Measurements from ENCODE around the gene ETV1.
"Not testable (repeated sequence)": the region's sequence is repeated elsewhere in the genome, so short reads cannot be mapped to it uniquely, and the experiment has no call there.

ETV1 gene

GRCh38 chr7:13933091-13933490 is 56.4 kb downstream of the ETV1 start:
- no peak overlapping the region for H3K27ac ChIP-seq
- TF ChIP-seq CTCF (conservative IDR thresholded peaks at IDR 0.05), result no peak
- TF ChIP-seq ZFX (IDR thresholded peaks at IDR 0.05), result no peak

GRCh38 chr7:13932131-13932530 is 57.3 kb downstream of the ETV1 start:
- no peak for TF ChIP-seq ZFX (IDR thresholded peaks at IDR 0.05)
- TF ChIP-seq CTCF (conservative IDR thresholded peaks at IDR 0.05), result no peak
- H3K27ac ChIP-seq, result no peak overlapping the region

DNA sequence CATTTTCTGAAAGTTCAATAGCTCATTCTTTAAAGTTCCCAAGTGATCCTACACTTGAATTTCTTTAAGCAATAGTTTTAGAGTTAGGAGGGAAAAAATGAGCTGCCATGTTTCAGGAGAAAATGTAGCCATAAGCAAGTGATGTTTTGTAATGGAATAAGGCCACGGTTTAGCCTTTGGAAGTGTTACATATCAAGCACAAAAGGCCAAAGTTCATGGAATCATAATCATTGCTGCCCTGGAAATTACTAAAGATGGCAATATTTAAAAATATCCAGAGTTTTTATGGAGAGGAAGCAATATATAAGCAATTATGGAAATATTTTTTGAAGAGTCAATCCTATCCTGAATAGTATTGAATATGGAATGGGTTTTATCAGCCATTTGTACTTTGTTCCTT is 68.4 kb downstream of the ETV1 start:
- H3K27ac ChIP-seq, result no peak overlapping the region

GRCh38 chr7:13920053-13920697 is 69.3 kb downstream of the ETV1 start:
- TF ChIP-seq ZFX (IDR thresholded peaks at IDR 0.05), result no peak
- H3K27ac ChIP-seq, result no peak overlapping the region

More for the DNA sequence above, 68.4 kb downstream of the ETV1 start:
- TF ChIP-seq CTCF (conservative IDR thresholded peaks at IDR 0.05), result no peak
- TF ChIP-seq ZFX (IDR thresholded peaks at IDR 0.05), result no peak

GRCh38 chr7:13918333-13918732 is 71.1 kb downstream of the ETV1 start:
- H3K27ac ChIP-seq, result not testable (repeated sequence)

- not testable (repeated sequence) for H3K27ac ChIP-seq
Measured at GRCh38 chr7:13917103-13917502, 72.4 kb downstream of the ETV1 start.

DNA sequence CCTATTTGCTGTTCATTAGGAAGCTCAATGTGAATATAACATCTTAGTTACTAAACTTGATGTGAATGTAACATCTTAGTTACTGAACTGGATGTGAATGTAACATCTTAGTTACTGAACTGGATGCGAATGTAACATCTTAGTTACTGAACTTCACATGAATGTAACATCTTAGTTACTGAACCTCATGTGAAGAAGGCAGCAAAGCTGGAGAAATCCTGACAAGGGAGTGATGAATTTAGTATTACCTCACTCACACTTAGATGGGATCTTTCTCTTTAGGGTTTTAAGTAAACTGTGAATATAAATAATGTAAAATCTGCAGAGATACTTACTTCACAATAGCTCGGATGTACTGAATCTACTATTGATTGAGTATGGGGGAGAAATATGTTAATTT is 73.6 kb downstream of the ETV1 start:
- no peak for TF ChIP-seq CTCF (conservative IDR thresholded peaks at IDR 0.05)
- TF ChIP-seq ZFX (IDR thresholded peaks at IDR 0.05), result no peak
- no peak overlapping the region for H3K27ac ChIP-seq

DNA sequence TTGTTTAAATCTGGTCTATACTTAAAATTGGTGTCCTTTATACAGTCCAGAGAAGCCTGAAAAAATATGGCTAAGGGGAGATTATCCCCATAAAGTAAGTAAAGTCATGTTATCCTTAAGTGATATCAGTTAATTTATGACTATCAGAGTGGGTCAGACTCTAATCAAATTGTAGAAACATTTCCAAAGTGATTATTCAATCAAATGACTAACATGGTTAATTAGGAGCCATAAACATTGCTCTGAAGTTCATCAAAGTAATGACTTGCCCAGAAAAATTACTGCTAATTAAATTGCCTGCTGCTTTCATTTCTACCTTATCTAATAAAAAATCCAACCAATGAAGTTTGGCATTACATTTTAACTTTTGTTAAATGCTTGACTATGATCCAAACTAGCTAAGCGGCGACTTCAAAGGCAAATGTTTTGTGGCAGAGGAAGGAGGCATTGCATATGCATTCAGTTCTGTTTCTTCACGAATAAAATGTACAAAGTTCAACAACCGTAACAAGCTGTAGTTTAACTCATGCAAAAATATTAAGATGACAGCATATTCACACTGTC is 76.7 kb downstream of the ETV1 start:
- TF ChIP-seq CTCF (conservative IDR thresholded peaks at IDR 0.05), result no peak
- TF ChIP-seq ZFX (IDR thresholded peaks at IDR 0.05), result no peak
- no peak overlapping the region for H3K27ac ChIP-seq

GRCh38 chr7:13911909-13912308 is 77.6 kb downstream of the ETV1 start:
- no peak overlapping the region for H3K27ac ChIP-seq
- no peak for TF ChIP-seq ZFX (IDR thresholded peaks at IDR 0.05)
- TF ChIP-seq CTCF (conservative IDR thresholded peaks at IDR 0.05), result no peak
